Heart left ventricle (tissue), 13 donors: ENCODE measurements around the gene MTCH2.

Experiments used
- CTCF ChIP-seq, 12 donors: fragments of 200-600 bp; sonication (generic) in 4 of 12; IDR thresholded peaks; one replicate each; pipeline versions ENCODE4 v1.5.0 to v1.8.0; 2018 to 2022; ENCODE audit warnings: antibody characterized with exemption in 12 of 12, mild to moderate bottlenecking in 5 of 12
- POLR2A ChIP-seq, 2 donors: fragments of 450-650 bp; IDR thresholded peaks; one replicate each; pipeline ENCODE4 v1.6.1; 2017; ENCODE audit warnings: antibody characterized with exemption in 2 of 2, mild to moderate bottlenecking in 2 of 2, moderate library complexity in 2 of 2
- donor health status: ischemic (EF 13 %, LVEDD 7.1; RV severe dilation, severe dysfunction).
- donor health status: DM: no; HTN: yes; CAD: no.
- donor health status: DM: no; HTN: no; CAD: no.
- donor health status: ischemic (EF 25% LVEDD 6.9; RV normal size, moderate dysfunction).
- donor health status: ischemic (EF 25% LVEDD 5.7; RV mildly dilated, moderate dysfunction).
- donor health status: ischemic (EF 35%, LVEDD 5.7; RV mildly dilated, moderate dysfunction).
- donor health status: nonischemic (EF 11% LVEDD 7.7; RV severe dilation, severe dysfunction).
- donor health status: DM: yes; HTN: yes; CAD: no.
- donor health status: PGD.
- donor health status: ischemic (EF 29% LVEDD 5.4; RV normal size, mild dysfunction).
- donor health status: nonischemic (EF 23%, LVEDD 6.1; RV moderate dilation, normal function).

GRCh38 chr11:47649276-47649675 is 6.9 kb upstream of the MTCH2 start:
- no peak for TF ChIP-seq CTCF (IDR thresholded peaks at IDR 0.05)
- TF ChIP-seq POLR2A (IDR thresholded peaks at IDR 0.05) = no peak
